Kidney capillary endothelial cell (primary cell): ENCODE results near the gene COL5A1.
A peak's percentile ranks its signal among the peaks of the same experiment; 100 is the strongest.

ENCODE experiments used
- DNase-seq: peaks from one replicate; pipeline ENCODE4 v3.0.0-alpha.2; 2018; ENCODE audit warnings: low spot score

Gene COL5A1

DNA sequence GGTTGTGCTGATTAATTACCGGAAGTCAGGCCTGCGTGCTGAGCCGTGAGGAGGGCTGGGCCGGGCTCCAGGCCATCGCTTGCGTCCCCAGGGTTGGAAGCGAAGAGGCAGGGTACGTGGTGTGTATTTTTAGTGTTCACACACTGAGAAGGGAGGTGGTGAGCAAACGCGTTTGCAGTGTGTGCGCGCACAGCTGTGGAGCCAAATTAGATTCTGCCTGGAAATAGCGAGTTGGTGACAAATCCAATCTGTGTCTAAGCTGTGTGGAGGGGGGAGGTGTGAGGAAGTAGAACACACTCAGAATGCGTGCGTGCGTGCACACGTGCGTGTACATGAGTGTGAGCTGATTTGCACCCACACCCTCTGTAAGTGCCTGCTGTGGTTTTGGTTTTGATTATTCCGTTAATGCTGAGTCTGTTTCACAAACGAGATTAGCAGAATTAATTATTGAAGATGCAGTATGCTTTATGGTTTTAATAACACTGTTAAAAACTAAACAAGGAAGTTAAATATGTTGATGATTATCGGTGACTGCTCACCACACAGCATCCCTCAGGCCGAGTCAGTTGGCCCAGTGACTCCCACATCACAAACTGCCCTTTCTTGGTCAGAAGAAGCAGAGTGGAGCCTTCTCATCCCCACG is 127.2 kb downstream of the COL5A1 start:
- no peak for DNase-seq

DNA sequence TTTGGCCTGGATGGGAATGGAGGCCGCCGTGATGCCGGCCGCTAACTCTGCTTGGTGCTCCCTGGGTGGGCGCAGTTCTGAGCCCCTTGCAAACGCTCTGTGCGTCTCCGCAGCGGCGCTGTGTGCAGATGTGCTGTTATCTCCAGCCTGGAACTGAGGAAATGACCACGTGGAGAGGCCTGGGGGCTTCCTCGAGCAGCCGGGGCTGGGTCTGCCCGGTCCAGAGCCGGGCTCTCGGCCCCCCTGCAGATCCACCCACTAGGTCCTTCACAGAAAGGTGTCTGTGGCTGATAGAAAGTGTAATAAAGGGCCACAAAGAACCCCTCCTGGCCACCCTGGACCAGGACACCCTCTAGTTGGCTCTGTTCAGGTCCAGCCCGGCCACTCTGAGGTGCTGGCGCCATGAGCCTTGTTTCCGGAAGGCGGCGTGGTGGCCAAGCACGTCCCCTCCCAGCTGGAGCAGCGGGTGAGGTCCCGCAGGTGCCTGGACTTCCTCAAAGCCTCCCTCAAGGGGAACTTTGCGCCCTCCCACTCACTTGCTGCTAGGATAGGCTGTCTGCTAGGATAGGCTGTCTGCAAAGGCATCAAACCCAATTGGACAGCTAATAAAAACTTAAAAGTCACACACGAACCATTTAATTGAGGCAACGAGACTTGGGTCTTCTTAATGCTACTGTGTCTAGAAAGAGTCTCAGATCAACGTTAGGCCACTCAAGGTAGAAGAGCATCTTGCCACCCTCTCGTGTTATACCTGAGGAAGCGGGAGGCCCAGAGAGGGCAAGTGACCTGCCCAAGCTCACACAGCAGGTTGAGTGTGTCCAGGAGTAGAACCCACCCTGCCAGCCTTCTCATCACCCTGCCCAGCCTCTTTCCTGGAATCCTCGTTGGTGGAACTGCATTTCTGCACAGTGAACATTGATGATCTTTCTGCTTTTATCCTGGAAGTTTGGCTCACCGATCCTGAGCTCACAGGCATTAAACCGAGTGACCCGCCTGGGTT is 129.7 kb downstream of the COL5A1 start:
- no peak for DNase-seq

DNA sequence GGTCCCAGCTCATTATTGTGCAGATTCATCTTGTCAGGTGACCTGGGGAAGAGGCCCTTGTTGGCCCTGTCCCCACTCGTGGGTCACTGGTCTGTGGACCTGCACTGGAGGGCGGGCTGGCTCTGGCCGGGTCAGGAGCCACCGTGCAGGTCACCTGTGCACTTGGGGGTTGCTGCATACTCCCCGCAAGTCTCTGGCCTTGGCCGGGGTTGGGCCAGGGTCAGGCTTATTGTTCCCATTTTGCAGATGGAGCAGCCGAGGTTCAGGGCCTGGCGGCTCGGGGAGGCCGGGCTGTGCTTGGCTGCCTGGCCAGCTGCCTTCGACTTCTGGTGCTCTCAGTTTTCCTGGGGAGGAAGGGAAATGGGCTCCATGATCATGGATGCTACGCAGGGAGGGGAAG is 130.7 kb downstream of the COL5A1 start:
- DNase-seq: no peak

DNA sequence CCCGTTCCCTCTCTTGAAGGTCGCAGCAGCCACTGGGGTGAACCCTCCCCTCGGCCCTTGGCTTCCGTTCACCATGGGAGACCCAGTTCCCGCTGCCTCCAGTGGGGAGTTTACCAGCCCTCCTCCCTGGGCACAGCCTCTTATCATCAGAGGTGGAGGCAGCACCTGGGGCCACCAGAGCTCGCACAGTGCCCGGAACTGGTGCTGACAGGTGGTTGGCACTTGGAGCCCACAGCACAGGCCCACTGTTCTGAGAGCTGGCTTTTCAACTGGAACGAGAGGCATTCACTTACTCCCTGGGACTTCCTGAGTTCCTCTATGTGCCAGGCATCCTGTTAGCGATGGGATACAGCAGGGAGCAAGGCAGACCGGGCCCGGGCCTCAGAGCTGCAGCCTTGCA is 132.2 kb downstream of the COL5A1 start:
- no peak for DNase-seq

DNA sequence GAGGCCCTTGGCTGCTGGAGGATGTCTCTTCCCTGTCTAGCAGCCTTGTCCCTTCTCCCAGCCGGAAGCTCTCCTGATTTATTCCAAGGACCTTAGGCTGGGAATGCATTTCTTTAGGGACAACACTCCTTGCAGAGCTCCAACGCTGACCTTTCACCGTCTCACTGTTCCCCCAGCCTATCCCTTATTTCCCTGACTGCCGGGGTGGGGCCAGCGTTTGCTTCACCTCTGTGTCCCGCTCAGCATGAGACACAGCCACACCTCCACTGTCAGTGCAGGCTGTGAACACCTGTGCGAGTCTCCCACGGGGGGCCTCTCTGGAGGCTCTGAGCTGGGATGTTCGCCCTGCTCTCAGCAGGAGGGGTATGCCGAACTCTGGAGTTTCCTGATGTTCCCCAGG is 132.8 kb downstream of the COL5A1 start:
- DNase-seq: no peak

DNA sequence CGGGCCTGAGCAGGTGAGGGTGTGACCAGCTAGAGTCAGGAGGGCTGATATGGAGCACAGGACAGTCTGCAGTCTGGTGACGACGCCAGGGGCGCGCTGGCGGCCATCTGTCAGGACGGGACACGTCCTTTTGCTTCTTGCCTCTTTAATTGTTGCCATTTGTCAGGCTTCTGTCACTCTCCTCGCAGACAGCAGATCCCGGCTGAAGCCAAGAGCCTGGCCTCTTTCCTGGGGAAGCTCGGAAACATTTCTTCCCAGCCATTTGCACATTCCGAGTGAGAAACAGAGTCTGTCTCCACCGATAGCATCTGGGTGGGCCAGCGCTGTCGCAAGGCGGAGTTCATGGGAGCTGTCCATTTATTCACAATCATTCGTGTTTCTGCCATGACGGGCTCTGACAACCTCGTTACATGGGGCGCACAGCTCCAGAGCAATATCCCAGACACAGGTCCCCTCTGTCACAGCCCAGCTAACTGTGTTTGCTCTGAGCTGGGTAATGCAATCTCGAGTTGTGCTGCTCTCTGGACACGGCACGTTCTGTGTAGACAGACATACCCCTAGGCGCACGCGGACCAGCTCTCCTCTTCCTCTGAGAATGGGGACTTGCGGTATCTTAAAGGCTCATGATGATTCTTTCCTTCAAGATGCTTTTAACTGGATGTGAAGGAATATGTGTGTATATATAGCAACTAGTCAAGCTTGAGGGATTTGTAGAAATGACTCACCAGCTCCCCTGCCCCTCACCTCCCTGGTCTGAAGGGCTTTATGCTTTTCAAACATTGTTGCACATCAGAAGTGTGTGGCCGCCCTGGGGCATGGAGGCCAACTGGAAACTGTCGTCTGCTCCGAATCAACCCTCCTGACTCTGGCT is 133.7 kb downstream of the COL5A1 start:
- no peak for DNase-seq

DNA sequence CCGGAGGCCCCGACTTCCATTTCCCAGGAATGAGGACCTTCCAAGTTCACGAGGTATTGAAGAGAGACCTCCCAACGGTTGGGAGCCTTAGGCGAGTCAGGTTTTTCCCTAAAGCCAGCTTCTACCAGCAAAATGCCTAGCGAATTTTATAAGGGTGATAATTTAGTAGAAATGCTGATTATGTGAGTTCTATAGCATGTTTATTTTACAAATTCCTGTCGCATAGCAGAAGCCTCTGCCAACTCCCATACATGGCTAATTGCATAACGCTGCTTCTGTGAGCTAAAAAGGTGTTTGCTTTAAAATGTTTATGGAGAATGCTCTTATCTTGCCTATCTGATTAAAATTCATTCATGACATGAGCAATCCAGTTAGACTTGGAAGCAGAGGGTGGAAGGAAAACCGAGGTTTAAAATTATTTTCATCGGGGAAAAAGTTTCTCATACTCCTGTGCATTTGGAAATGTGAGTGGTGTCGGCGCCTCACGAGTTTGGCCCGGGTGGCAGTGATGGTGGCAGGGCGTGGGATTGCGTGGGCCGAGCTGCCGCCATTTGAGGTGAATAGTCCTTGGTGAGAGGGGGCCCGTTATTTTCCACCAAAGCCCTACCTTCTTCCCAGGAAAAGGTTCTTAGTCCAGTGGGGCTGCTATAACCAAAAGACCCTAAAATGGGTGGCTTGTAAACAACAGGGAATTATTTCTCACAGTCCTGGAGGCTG is 134.6 kb downstream of the COL5A1 start:
- no peak for DNase-seq

DNA sequence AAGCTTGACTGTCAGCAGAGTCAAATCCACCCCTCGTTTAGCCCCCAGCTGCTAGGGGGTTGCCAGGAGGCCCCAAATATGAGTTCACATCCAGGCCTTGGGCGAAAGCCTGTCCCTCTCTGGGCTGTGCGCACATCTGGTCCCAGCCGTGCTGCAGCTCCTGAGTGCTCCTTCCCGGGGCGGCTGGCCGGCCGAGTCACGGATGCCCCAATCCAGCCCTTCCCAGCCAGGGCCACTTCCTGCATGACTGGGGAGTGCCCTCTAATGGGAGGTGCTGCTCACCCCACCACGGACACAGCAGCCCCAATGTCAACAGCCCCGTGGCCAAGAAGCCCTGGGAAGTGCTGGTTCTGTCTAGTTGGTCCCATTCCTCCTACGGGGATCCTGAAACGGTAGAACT is 135.6 kb downstream of the COL5A1 start:
- no peak for DNase-seq

DNA sequence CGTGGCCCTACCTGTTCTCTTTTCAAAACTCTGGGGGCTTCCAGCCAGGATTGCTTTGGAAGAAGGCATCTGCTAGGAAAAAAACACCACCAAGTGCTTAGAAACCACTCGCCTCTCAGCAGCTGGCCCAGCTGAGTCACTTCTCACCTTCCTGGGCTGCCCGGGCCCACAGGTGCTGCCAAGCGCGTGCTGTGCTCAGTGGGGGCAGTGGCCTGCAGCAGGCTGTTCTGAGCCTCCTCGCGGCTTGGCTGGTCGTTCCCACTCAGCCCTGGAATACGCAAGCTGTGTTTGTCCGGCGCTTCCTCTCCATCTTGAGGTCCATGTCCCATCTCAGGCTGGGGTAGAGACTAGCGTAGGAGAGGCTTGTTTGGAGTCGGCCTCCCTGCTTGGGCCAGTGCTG is 136.6 kb downstream of the COL5A1 start:
- DNase-seq: no peak

DNA sequence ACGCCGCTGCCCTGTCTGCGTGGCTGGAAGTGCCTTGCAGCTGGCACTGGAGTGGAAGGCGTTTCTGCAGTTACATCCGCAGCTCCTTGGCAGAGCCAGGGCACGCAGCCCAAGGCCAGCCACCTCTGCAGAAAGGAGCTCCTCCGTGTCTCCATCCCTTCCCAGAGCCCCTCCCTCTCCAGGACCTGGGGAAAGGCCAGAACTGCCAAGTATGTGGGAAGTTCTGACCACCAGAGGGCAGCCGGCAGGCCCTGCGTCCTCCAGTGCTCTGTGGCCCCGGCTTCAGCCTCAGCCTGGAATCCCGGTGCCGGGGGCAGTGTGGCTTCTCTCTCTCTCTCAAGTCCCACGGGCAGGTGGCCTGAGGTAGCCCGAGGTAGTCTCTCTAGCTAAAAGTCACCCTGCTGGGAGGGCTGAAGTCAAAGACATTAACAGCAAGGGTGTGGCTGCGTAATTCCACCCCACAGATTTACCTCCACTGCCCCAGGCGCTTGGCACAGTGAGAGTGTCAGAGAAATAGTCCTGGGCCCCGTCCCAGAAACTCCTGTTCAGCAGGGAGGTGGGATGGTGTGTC is 137.3 kb downstream of the COL5A1 start:
- DNase-seq: peak; percentile 46

DNA sequence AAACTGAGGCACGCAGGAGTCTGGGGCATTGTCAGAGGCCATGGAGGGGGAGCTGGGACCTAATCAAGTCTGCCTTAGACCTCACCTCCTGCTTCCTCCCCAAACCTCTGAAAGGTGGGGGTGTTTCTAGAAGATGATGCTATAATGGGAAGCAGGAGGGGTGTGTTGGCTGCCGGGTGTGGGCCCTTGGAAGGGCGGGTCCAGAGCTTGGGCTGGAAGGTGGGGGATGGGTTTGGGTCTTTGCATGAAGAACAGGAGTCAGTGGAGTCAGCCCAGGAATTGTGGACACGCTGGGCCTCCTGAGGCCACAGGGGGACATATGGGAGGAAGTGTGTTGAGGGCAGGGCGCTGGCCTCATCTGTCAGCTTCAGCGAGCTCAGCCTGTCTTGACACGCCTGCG is 138.0 kb downstream of the COL5A1 start:
- DNase-seq: no peak

DNA sequence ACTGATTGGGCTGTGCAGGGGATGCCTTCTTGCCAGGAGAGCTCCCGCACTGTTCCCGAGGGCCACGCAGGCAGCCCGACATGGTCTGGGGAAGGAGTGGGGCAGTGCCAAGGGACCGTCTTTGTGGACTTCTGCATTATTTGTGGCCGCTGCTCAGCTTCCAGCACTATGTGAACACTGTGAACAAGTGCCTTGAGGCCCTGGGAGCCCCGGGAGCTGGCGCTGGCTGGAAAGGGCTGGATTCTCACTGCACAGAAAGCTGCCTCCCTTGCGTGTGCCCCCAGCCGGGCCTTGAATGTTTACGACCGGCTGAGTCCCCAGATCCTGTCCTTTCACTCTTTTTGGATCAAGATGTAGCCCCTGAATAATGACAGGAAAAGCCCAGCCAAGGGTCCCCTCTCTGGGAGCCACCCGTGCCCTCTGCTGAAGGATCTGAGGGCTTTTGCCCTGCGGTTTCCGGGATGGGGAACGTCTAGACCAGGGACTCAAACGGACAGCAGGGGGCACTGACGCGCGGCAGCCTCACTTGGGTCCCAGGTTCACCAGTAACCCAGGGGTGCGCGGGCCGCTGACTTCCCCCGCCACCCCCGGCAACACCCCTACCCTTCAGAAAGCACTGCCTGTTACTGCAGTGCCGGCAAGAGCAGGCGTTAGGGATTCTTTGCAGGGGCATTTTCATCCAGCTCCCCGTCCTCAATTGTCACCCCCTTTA is 140.1 kb downstream of the COL5A1 start:
- DNase-seq: no peak

DNA sequence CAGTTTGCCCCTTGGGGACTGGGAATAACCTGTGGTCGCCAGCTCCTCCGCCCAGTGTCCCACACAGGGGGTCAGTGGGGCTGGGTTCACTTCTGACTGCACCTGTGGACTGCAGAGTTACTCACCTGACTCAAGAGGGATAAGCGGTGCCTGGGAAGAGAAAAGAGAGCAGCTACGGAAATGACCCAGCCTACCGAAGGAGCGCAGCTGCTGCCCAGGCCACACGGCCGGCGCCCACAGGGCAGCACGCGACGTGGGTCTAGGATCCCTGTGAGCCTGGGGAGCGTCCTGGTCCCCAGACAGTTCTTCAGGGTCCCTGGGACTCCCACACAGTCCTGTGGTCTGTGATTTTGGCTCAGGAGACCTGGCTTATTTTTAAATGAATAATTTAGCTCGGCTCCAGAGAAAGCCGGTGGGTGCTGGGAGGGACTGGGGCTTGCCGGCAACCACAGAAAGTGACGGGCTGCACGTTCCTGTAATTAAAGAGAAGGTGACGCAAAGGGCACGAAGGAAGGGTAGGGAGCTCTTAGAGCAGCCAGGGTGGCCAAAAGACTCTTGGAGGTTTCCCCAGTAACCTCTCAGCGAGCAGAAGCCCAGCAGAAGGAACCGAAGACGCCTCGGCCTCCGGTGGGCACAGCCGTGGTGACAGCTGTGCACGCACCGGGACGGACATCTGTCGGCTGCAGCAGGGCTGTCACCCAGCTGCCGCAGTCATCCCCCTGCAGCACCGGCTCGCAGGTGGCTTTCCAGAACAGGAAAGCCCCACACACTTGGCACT is 141.5 kb downstream of the COL5A1 start:
- DNase-seq: no peak

DNA sequence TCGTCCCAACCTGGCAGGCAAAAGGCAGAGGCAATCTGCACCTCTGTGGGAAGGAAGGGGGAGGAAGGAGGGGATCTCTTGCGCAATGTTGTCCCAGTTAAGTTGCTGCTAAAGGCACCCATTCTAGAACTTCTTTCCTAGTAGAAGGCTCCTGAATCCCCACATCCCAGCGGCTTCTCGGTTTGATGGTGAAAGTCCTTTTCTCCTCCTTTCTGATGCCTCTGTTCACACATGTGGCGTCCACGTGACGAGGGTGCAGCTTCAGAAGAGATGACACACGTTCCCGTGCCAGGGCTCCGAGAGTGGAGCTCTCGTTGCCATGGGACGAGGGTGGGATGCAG is 142.1 kb downstream of the COL5A1 start:
- no peak for DNase-seq

DNA sequence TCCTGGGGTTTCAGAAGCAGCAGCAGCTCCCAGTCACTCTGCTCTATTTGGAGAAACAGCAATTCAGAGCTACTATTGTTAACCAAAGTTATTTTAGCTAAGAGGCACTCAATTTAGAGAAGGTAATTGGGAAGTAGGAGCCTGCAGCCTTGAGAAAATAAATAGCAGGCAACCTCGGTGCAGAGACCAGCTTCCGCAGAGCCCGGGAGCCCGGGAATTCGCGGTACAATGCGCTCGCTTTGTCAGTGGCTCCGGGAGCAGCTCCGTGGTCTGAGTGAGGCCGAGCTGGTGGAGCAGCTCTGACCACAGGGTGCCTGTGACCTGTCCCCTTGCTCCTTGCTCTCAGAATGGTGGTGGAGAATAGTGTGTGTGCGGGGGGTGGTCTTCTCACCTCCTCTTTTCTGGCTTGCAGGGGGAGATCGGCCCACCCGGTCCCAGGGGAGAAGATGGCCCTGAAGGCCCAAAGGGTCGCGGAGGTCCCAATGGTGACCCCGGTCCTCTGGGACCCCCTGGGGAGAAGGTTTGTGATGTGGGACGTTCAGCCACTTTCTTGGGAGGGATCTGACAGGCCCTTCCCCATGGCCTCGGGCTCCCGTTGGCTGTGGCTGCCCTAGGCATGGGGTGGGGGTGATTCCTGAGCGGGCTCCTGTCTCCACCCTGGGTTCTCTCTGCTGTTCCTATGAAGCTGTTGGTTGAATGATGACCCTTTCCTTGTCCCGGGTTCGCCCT is 143.1 kb downstream of the COL5A1 start:
- no peak for DNase-seq

DNA sequence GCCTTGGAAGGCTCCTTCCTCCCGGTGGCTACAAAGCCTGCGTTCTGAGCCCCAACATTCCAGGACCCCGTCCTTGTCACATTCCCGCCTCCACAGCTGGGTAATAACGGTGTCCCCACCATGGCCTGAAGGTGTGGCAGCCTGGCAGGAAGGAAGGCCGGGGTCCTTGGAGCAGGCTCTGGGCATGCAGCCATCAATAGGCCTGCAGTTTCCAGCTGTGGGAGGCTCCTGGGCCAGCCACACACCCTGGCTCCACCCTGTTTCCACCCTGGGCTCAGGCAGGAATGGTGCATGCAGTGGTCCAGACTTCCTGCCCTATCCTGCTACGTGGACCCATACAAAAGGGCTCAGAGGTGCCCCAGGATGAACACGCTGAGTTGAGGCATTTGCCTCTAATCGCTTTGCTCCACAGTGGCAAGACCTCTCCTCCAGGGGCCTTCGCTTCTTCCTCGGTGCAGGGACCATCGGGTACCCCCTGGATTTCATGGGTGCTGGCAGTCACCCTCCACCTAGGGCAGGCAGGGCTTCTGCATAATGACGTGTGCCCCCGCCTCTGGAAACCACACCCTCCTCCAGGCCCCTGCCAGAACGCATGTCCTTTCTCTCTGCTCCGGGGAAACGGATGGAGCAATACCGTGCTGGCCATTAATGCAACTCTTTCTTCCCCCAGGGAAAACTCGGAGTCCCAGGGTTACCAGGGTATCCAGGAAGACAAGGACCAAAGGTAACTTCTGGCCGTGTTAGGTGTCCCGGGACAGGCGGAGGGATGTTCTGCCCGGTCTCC is 143.9 kb downstream of the COL5A1 start:
- DNase-seq: no peak

DNA sequence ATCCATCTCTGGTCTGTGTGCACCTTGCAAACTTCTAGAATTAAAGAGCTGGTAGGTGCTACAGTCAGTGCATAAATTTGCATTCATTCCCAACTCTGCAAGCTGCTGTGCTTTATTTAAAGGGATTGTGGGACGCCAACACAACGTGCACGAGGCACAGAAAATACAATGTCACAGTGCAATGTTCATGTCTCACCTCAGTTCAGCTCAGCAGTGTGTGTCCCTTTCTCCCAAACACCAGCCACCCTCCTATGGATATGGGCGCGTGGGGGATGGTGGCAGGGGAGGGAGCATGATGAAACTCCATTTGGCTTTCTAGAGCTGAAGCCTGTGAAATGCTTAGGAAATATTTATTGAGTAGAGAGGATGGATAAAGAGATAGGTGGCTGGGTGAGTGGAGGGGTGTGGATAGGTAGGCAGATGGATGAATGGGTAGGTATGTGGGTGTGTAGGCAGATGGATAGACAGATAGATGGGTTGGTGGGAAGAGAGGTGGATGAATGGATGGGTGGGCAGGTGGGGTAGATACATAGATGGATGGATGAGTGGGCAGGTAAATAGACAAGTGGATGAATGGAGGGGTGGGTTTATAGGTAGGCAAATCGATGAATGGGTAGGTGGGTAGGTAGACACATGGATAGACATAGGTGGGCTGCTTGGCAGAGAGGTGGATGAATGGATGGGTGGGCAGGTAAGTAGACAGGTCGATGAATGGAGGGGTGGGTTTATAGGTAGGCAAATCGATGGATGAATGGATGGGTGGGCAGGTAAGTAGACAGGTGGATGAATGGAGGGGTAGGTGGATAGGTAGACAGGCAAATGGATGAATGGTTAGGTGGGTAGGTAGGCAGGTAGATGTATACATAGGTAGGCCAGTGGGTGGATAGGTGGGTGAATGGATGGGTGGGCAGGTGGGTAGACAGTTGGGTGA is 146.3 kb downstream of the COL5A1 start:
- no peak for DNase-seq

DNA sequence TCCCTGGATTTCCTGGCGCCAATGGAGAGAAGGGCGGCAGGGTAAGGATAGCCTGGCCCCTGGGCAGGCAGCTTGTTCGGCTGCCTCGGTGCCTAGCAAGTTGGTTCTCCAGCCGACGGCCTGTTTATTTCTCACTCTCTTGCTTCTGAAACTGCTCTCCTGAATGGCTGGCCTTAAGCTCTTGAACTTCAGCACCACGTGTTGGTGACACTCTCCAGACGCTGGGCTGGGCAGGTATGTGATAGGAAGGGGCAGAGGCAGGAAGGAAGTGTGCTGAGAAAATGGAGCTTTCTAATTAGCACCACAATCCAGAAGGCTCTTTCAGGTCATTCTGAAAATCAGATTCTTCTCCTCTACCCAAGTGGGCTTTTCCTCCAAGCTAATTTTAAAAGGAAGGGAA is 147.6 kb downstream of the COL5A1 start:
- no peak for DNase-seq
